ENCODE results near the gene ATOH8. TPM values are rescaled to one million over a fixed set of nuclear protein-coding genes. Genes with fewer than 3 reads are reported as not detected.

Gene ATOH8
- polyA plus RNA-seq, 3 donors: 13.0 to 17.6 (median 15.6) TPM

GRCh38 chr2:85784474-85784986 lies 30.7 kb downstream of the ATOH8 start:
- DNase-seq: no peak

- no peak for DNase-seq
Measured at GRCh38 chr2:85785027-85785822, 31.4 kb downstream of the ATOH8 start.

GRCh38 chr2:85785871-85786270 lies 32.1 kb downstream of the ATOH8 start:
- DNase-seq: no peak

GRCh38 chr2:85786444-85786843 lies 32.7 kb downstream of the ATOH8 start:
- DNase-seq: no peak

GRCh38 chr2:85786865-85787264 lies 33.1 kb downstream of the ATOH8 start:
- no peak for DNase-seq

GRCh38 chr2:85787282-85787980 lies 33.6 kb downstream of the ATOH8 start:
- no peak for DNase-seq

- DNase-seq: no peak
Measured at GRCh38 chr2:85787981-85788340, 34.2 kb downstream of the ATOH8 start.

GRCh38 chr2:85788603-85789002 lies 34.8 kb downstream of the ATOH8 start:
- DNase-seq: no peak

- DNase-seq: no peak
Measured at GRCh38 chr2:85789271-85789670, 35.5 kb downstream of the ATOH8 start.

- no peak for DNase-seq
Measured at GRCh38 chr2:85790032-85790431, 36.2 kb downstream of the ATOH8 start.

- no peak for DNase-seq
Measured at GRCh38 chr2:85790499-85791188, 36.9 kb downstream of the ATOH8 start.

- DNase-seq: no peak
Measured at GRCh38 chr2:85791704-85792565, 38.1 kb downstream of the ATOH8 start.

- no peak for DNase-seq
Measured at GRCh38 chr2:85792783-85793441, 39.1 kb downstream of the ATOH8 start.

GRCh38 chr2:85793584-85793983 lies 39.8 kb downstream of the ATOH8 start:
- DNase-seq: no peak

- no peak for DNase-seq
Measured at GRCh38 chr2:85794038-85794441, 40.2 kb downstream of the ATOH8 start.

GRCh38 chr2:85794491-85795121 lies 40.8 kb downstream of the ATOH8 start:
- no peak for DNase-seq

- DNase-seq: no peak
Measured at GRCh38 chr2:85795331-85796045, 41.7 kb downstream of the ATOH8 start.

- DNase-seq: no peak
Measured at GRCh38 chr2:85796046-85796340, 42.2 kb downstream of the ATOH8 start.

- DNase-seq: no peak
Measured at GRCh38 chr2:85796341-85797262, 42.8 kb downstream of the ATOH8 start.
